ENCODE results near the gene KLK2. TPM values are rescaled to one million over a fixed set of nuclear protein-coding genes. Genes with fewer than 3 reads are reported as not detected.
A peak's percentile ranks its signal among the peaks of the same experiment; 100 is the strongest.

Gene KLK2
- total RNA-seq, 1 donor from 2014 or later: not detected

- TF ChIP-seq CTCF (IDR thresholded peaks at IDR 0.05; ENCODE audit: unreplicated experiment): no peak
- no peak for DNase-seq (ENCODE audit: low spot score, unreplicated experiment)
- Mint-ChIP-seq H3K4me3 (ENCODE audit: low read depth) (no peak overlapping the region), H3K27me3 (peaks cover 52% of the 10 kb centered on the region), H3K4me1 (ENCODE audit: low read depth) (no peaks in the 10 kb centered on the region), H3K36me3 (ENCODE audit: insufficient read depth) (no peaks in the 10 kb centered on the region), H3K27ac (no peak overlapping the region), H3K9me3 (ENCODE audit: low read depth) (peaks cover 6% of the 10 kb centered on the region)
These were observed 42.2 kb upstream of the KLK2 start for GRCh38 chr19:50831026-50831396.

- no peak for DNase-seq (ENCODE audit: low spot score, unreplicated experiment)
- no peak for TF ChIP-seq CTCF (IDR thresholded peaks at IDR 0.05; ENCODE audit: unreplicated experiment)
- H3K27ac Mint-ChIP-seq: no peak overlapping the region
- no peaks in the 10 kb centered on the region for H3K36me3 Mint-ChIP-seq (ENCODE audit: insufficient read depth)
- no peaks in the 10 kb centered on the region for H3K9me3 Mint-ChIP-seq (ENCODE audit: low read depth)
- H3K27me3 Mint-ChIP-seq: peaks cover 50% of the 10 kb centered on the region
- peaks cover 4% of the 10 kb centered on the region for H3K4me1 Mint-ChIP-seq (ENCODE audit: low read depth)
- H3K4me3 Mint-ChIP-seq (ENCODE audit: low read depth): no peak overlapping the region
These were observed 40.6 kb upstream of the KLK2 start for GRCh38 chr19:50832666-50833065.

- H3K36me3 Mint-ChIP-seq (ENCODE audit: insufficient read depth): no peaks in the 10 kb centered on the region
- H3K27me3 Mint-ChIP-seq: peaks cover 47% of the 10 kb centered on the region
- H3K4me1 Mint-ChIP-seq (ENCODE audit: low read depth): peaks cover 5% of the 10 kb centered on the region
- no peaks in the 10 kb centered on the region for H3K9me3 Mint-ChIP-seq (ENCODE audit: low read depth)
- TF ChIP-seq CTCF (IDR thresholded peaks at IDR 0.05; ENCODE audit: unreplicated experiment): no peak
- no peak for DNase-seq (ENCODE audit: low spot score, unreplicated experiment)
- no peak within 1 kb of the TSS for H3K27ac Mint-ChIP-seq
- peak within 1 kb of the TSS; percentile 21 for H3K4me3 Mint-ChIP-seq (ENCODE audit: low read depth)
These were observed 40.0 kb upstream of the KLK2 start, which contains the start of gene KLK15 for GRCh38 chr19:50833117-50833801. TSS of gene KLK15 (minus strand) at chr19:50833574. CDS start at chr19:50831492, 2,082 bp downstream.

GRCh38 chr19:50833802-50834167 is 39.5 kb upstream of the KLK2 start:
- no peak for TF ChIP-seq CTCF (IDR thresholded peaks at IDR 0.05; ENCODE audit: unreplicated experiment)
- peaks cover 48% of the 10 kb centered on the region for H3K27me3 Mint-ChIP-seq

GRCh38 chr19:50835103-50835784 is 38.0 kb upstream of the KLK2 start:
- DNase-seq (ENCODE audit: low spot score, unreplicated experiment): no peak
- peaks cover 46% of the 10 kb centered on the region for H3K27me3 Mint-ChIP-seq

More at GRCh38 chr19:50833802-50834167, 39.5 kb upstream of the KLK2 start:
- H3K27ac Mint-ChIP-seq: no peak overlapping the region
- H3K4me3 Mint-ChIP-seq (ENCODE audit: low read depth): peak overlapping the region; percentile 21
- DNase-seq (ENCODE audit: low spot score, unreplicated experiment): no peak
- peaks cover 5% of the 10 kb centered on the region for H3K4me1 Mint-ChIP-seq (ENCODE audit: low read depth)
- no peaks in the 10 kb centered on the region for H3K9me3 Mint-ChIP-seq (ENCODE audit: low read depth)
- H3K36me3 Mint-ChIP-seq (ENCODE audit: insufficient read depth): no peaks in the 10 kb centered on the region

More at GRCh38 chr19:50835103-50835784, 38.0 kb upstream of the KLK2 start:
- H3K9me3 Mint-ChIP-seq (ENCODE audit: low read depth): no peaks in the 10 kb centered on the region
- peak overlapping the region; percentile 85 for H3K4me3 Mint-ChIP-seq (ENCODE audit: low read depth)
- H3K27ac Mint-ChIP-seq: no peak overlapping the region
- no peak for TF ChIP-seq CTCF (IDR thresholded peaks at IDR 0.05; ENCODE audit: unreplicated experiment)
- no peaks in the 10 kb centered on the region for H3K36me3 Mint-ChIP-seq (ENCODE audit: insufficient read depth)
- peaks cover 5% of the 10 kb centered on the region for H3K4me1 Mint-ChIP-seq (ENCODE audit: low read depth)
